Activated naive CD8-positive, alpha-beta T cell treated with anti-CD3 and anti-CD28 coated beads, Interleukin-2, amount 50 U/mL, for 24 hours (primary cell): ENCODE data around the gene NEDD1.

Experiments
- ATAC-seq: fragments of 150-1000 bp; cut with Tn5 transposase; one replicate; pipeline ENCODE4 v1.10.0; 2021
- DNase-seq: peaks from one replicate; pipeline ENCODE4 v3.0.0; 2021
- H3K27ac Mint-ChIP-seq: one replicate; pipeline ENCODE4 v1.8.0; 2021; ENCODE audit warnings: mild to moderate bottlenecking, mixed read lengths
- H3K27me3 Mint-ChIP-seq: one replicate; pipeline ENCODE4 v1.8.0; 2021; ENCODE audit warnings: mixed read lengths
- H3K36me3 Mint-ChIP-seq: one replicate; pipeline ENCODE4 v1.8.0; 2021; ENCODE audit warnings: low read depth, mixed read lengths
- H3K4me1 Mint-ChIP-seq: one replicate; pipeline ENCODE4 v1.8.0; 2021; ENCODE audit warnings: mixed read lengths
- H3K4me3 Mint-ChIP-seq: one replicate; pipeline ENCODE4 v1.8.0; 2021; ENCODE audit warnings: mild to moderate bottlenecking, moderate library complexity, mixed read lengths
- H3K9me3 Mint-ChIP-seq: one replicate; pipeline ENCODE4 v1.8.0; 2021; ENCODE audit warnings: mixed read lengths

The NEDD1 gene

GRCh38 chr12:96882862-96883261 lies 24.2 kb upstream of the NEDD1 start:
- Mint-ChIP-seq H3K27me3 (peaks cover 4% of the 10 kb centered on the region), H3K36me3 (no peaks in the 10 kb centered on the region), H3K27ac (no peak overlapping the region), H3K4me3 (no peak overlapping the region), H3K4me1 (no peaks in the 10 kb centered on the region), H3K9me3 (no peaks in the 10 kb centered on the region)
- DNase-seq (no peak), ATAC-seq (no peak)

GRCh38 chr12:96883571-96883970 lies 23.5 kb upstream of the NEDD1 start:
- no peaks in the 10 kb centered on the region for H3K36me3 Mint-ChIP-seq
- H3K9me3 Mint-ChIP-seq, result no peaks in the 10 kb centered on the region
- H3K4me1 Mint-ChIP-seq, result no peaks in the 10 kb centered on the region
- DNase-seq (no peak), ATAC-seq (no peak)
- H3K27ac Mint-ChIP-seq, result no peak overlapping the region
- H3K27me3 Mint-ChIP-seq, result peaks cover under 1% of the 10 kb centered on the region
- no peak overlapping the region for H3K4me3 Mint-ChIP-seq

GRCh38 chr12:96886998-96887677 lies 19.9 kb upstream of the NEDD1 start:
- H3K36me3 Mint-ChIP-seq, result no peaks in the 10 kb centered on the region
- H3K27me3 Mint-ChIP-seq, result peaks cover 12% of the 10 kb centered on the region
- H3K27ac Mint-ChIP-seq, result no peak overlapping the region
- H3K4me1 Mint-ChIP-seq, result peaks cover 4% of the 10 kb centered on the region
- no peaks in the 10 kb centered on the region for H3K9me3 Mint-ChIP-seq
- DNase-seq (no peak), ATAC-seq (no peak)
- no peak overlapping the region for H3K4me3 Mint-ChIP-seq

DNA sequence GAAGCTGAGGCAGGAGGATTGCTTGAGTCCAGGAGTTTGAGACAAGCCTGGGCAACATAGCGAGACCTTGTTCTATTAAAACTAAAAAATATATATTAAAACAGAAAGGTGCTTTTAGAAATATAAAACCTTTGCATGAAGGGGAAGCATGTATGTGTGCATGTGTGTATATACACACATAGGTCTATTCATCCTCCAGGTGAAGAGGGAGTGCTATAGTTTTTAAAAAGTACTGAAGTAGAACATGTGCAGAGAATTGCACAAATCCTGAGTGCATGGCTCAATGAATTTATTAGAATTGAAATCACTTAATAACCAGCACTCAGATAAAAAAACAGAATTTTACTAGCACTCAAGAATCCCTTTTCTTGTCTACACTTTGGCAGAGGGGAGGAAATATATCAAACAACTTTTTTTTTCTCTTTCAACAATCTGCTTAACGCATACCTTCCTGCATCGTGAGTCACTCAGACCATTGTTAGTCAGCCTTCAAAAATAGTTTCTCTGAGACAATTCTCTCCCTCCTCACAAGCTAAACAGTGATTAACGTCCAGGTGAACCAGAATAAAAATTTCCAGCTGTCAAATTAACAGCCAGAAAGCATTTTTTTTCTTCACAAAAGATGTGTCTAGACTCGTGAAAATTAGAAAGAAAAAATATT lies 17.7 kb upstream of the NEDD1 start:
- no peak for DNase-seq
- H3K27ac Mint-ChIP-seq, result no peak overlapping the region
- no peak overlapping the region for H3K4me3 Mint-ChIP-seq
- peak; percentile 78 for ATAC-seq
- no peaks in the 10 kb centered on the region for H3K9me3 Mint-ChIP-seq
- no peaks in the 10 kb centered on the region for H3K36me3 Mint-ChIP-seq
- peaks cover 4% of the 10 kb centered on the region for H3K4me1 Mint-ChIP-seq
- H3K27me3 Mint-ChIP-seq, result peaks cover 13% of the 10 kb centered on the region

DNA sequence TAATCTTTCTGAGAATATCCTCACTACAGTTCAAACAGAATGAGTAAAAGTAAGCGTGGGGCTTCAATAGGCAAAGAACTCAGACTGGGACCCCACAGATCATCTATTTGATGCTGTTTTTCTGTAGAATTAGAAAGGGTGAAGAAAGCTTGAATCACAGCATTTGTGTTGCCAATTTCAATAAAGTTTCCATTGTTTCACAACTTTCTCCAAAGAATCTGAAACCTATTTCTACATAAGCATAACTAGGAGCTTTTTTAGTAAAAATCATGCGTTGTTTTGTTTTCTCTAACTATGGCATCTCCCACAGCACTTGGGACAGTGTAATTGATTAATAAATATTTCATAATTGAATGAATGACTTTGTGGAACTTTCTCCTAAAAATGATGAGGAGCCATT lies 16.7 kb upstream of the NEDD1 start:
- no peak overlapping the region for H3K4me3 Mint-ChIP-seq
- peaks cover 4% of the 10 kb centered on the region for H3K4me1 Mint-ChIP-seq
- DNase-seq, result no peak
- no peaks in the 10 kb centered on the region for H3K36me3 Mint-ChIP-seq
- no peaks in the 10 kb centered on the region for H3K9me3 Mint-ChIP-seq
- H3K27ac Mint-ChIP-seq, result no peak overlapping the region
- H3K27me3 Mint-ChIP-seq, result peaks cover 13% of the 10 kb centered on the region
- ATAC-seq, result no peak

GRCh38 chr12:96892104-96892503 lies 15.0 kb upstream of the NEDD1 start:
- Mint-ChIP-seq H3K4me1 (peaks cover 4% of the 10 kb centered on the region), H3K27ac (no peak overlapping the region), H3K36me3 (no peaks in the 10 kb centered on the region), H3K4me3 (no peak overlapping the region), H3K9me3 (no peaks in the 10 kb centered on the region), H3K27me3 (peaks cover 13% of the 10 kb centered on the region)
- DNase-seq (no peak), ATAC-seq (no peak)

DNA sequence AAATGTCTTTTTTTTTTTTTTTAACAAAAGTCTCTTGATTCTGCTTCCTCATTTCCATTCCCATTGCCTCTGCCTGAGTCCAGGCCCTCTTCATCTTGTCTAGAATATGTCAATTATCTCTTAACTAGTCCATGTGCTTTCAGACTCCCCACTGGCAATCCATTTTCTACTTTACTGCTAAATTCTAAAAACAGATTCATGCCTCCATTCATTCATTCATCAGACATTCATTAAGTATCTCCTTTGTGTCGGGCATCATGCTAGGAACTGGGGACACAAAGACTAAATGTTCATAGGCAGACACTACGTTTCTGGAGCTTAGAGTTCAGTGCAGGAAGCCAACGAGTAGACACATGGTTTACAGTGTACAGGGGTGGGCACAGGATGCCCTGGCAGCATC lies 9.6 kb upstream of the NEDD1 start:
- H3K4me1 Mint-ChIP-seq, result no peaks in the 10 kb centered on the region
- no peaks in the 10 kb centered on the region for H3K9me3 Mint-ChIP-seq
- peaks cover 3% of the 10 kb centered on the region for H3K27me3 Mint-ChIP-seq
- ATAC-seq (no peak), DNase-seq (no peak)
- no peak overlapping the region for H3K27ac Mint-ChIP-seq
- H3K36me3 Mint-ChIP-seq, result no peaks in the 10 kb centered on the region
- H3K4me3 Mint-ChIP-seq, result no peak overlapping the region

GRCh38 chr12:96901175-96901574 lies 5.9 kb upstream of the NEDD1 start:
- H3K36me3 Mint-ChIP-seq, result no peaks in the 10 kb centered on the region
- H3K4me1 Mint-ChIP-seq, result peaks cover 3% of the 10 kb centered on the region
- ATAC-seq, result no peak
- H3K9me3 Mint-ChIP-seq, result no peaks in the 10 kb centered on the region
- H3K4me3 Mint-ChIP-seq, result no peak overlapping the region
- DNase-seq, result no peak
- peaks cover 7% of the 10 kb centered on the region for H3K27me3 Mint-ChIP-seq
- no peak overlapping the region for H3K27ac Mint-ChIP-seq

DNA sequence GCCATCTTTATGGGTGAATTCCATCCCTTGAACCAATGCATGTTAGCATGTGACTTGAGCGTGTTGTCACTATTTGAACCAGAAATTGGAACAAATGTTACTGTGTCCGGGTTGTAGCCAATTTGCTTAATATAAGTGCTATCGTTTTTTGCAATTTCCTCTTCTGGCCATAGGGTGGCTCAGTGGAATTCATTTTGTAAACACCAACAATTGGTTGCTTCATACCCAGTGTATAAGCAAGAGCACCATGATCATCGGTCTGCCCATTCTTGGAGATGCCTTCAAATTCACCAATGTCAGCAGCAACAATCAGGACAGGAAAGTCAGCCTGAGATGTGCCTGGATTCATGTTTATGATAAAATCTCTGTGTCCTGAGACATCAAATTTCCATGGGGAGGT lies 5.0 kb upstream of the NEDD1 start:
- no peak for DNase-seq
- no peak for ATAC-seq
- Mint-ChIP-seq H3K9me3 (no peaks in the 10 kb centered on the region), H3K36me3 (no peaks in the 10 kb centered on the region), H3K4me1 (peaks cover 8% of the 10 kb centered on the region), H3K4me3 (no peak overlapping the region), H3K27ac (no peak overlapping the region), H3K27me3 (peaks cover 7% of the 10 kb centered on the region)

- Mint-ChIP-seq H3K27ac (peak overlapping the region; percentile 94), H3K27me3 (peaks cover 6% of the 10 kb centered on the region), H3K4me1 (peaks cover 43% of the 10 kb centered on the region), H3K9me3 (no peaks in the 10 kb centered on the region), H3K36me3 (peaks cover 22% of the 10 kb centered on the region), H3K4me3 (peak overlapping the region; percentile 96)
- DNase-seq, result no peak
- ATAC-seq, result no peak
Observed at GRCh38 chr12:96906498-96906848, 584 bp upstream of the NEDD1 start.

- peak; percentile 17 for DNase-seq
- peak overlapping the region; percentile 96 for H3K4me3 Mint-ChIP-seq
- H3K27me3 Mint-ChIP-seq, result peaks cover 6% of the 10 kb centered on the region
- H3K27ac Mint-ChIP-seq, result peak overlapping the region; percentile 96
- H3K36me3 Mint-ChIP-seq, result peaks cover 25% of the 10 kb centered on the region
- no peaks in the 10 kb centered on the region for H3K9me3 Mint-ChIP-seq
- peaks cover 47% of the 10 kb centered on the region for H3K4me1 Mint-ChIP-seq
- ATAC-seq, result peak; percentile 58
Observed at GRCh38 chr12:96907671-96908422, 790 bp downstream of the NEDD1 start.

- H3K4me1 Mint-ChIP-seq, result peaks cover 47% of the 10 kb centered on the region
- no peak for ATAC-seq
- H3K4me3 Mint-ChIP-seq, result peak overlapping the region; percentile 96
- DNase-seq, result no peak
- no peaks in the 10 kb centered on the region for H3K9me3 Mint-ChIP-seq
- H3K36me3 Mint-ChIP-seq, result peaks cover 29% of the 10 kb centered on the region
- H3K27ac Mint-ChIP-seq, result peak overlapping the region; percentile 96
- H3K27me3 Mint-ChIP-seq, result peaks cover 6% of the 10 kb centered on the region
Observed at GRCh38 chr12:96908423-96908675, 1.3 kb downstream of the NEDD1 start.

GRCh38 chr12:96912261-96912660 lies 5.2 kb downstream of the NEDD1 start:
- no peak for DNase-seq

DNA sequence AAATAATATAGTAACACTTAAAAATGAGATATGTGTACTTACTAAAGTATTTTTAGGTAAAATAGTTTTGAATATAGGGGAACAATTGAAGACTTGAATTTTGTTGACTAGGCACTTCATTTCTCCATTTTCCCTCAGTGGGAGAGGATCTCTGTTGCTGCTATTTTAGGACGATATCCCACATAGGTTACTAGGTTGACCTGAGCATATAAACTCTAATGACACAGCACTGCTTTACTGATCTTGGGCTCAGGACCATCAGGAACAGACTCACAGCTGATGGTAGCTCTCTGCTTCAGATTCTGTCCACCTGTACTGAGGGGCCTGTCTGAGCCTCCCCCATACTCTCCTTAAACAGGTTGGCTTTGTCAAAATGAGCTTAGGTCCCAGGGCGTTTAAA lies 5.9 kb downstream of the NEDD1 start:
- Mint-ChIP-seq H3K4me1 (peaks cover 47% of the 10 kb centered on the region), H3K9me3 (peaks cover 7% of the 10 kb centered on the region), H3K27ac (no peak overlapping the region), H3K27me3 (no peaks in the 10 kb centered on the region), H3K36me3 (peaks cover 48% of the 10 kb centered on the region), H3K4me3 (no peak overlapping the region)
- DNase-seq (no peak), ATAC-seq (no peak)

More at GRCh38 chr12:96912261-96912660, 5.2 kb downstream of the NEDD1 start:
- Mint-ChIP-seq H3K9me3 (peaks cover 7% of the 10 kb centered on the region), H3K4me1 (peaks cover 47% of the 10 kb centered on the region), H3K36me3 (peaks cover 52% of the 10 kb centered on the region), H3K27ac (no peak overlapping the region), H3K4me3 (no peak overlapping the region), H3K27me3 (no peaks in the 10 kb centered on the region)
- no peak for ATAC-seq

GRCh38 chr12:96919510-96920210 lies 12.6 kb downstream of the NEDD1 start:
- peaks cover 16% of the 10 kb centered on the region for H3K4me1 Mint-ChIP-seq
- peaks cover 60% of the 10 kb centered on the region for H3K36me3 Mint-ChIP-seq
- no peak overlapping the region for H3K4me3 Mint-ChIP-seq
- no peaks in the 10 kb centered on the region for H3K27me3 Mint-ChIP-seq
- DNase-seq (no peak), ATAC-seq (no peak)
- H3K27ac Mint-ChIP-seq, result no peak overlapping the region
- peaks cover 7% of the 10 kb centered on the region for H3K9me3 Mint-ChIP-seq
